ENCODE results near the gene GIGYF2.

GIGYF2 gene

DNA sequence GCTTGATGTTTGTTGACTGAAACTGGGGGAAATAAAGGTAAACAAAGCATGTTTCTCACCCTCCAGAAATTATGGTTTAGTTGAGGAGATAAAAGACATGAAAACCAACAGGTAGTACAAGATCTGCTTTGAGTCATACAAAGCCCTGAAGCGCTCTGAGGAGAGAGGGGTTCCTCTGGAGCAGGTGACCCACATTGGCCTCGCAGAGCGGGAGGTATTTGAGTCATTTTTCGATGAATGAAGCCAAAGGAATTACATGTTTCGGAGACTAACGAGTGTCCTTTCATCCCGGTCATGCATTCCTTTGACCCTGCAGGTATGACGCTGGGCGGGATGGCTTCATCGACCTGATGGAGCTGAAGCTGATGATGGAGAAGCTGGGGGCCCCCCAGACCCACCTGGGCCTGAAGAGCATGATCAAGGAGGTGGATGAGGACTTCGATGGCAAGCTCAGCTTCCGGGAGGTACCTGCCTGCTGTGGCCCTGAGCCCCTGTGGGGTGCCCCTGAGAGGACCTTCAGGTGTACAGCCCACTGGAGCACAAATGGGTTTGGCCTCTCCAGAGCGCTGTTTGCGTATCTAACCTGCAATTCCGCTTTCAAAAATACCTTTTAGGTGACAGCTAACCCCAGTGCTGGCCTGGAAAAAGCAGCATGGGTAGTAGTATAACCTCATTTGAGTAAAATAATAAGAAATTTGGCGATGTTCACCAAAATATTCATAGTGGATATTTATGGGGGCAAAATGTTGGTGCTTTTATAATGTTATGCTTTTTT, 34.5 kb upstream of the GIGYF2 start:
- no peak for ATAC-seq
- TF ChIP-seq BACH2 (CRISPR knock-in tag; IDR thresholded peaks at IDR 0.05; ENCODE audit: borderline replicate concordance) (no peak), ZFP30 (CRISPR knock-in tag; IDR thresholded peaks at IDR 0.05) (no peak), ZNF70 (CRISPR knock-in tag; IDR thresholded peaks at IDR 0.05) (no peak), CSDC2 (CRISPR knock-in tag; IDR thresholded peaks at IDR 0.05) (no peak), SNAI2 (CRISPR knock-in tag; IDR thresholded peaks at IDR 0.05) (no peak)
- TF ChIP-seq, protein P1, sequence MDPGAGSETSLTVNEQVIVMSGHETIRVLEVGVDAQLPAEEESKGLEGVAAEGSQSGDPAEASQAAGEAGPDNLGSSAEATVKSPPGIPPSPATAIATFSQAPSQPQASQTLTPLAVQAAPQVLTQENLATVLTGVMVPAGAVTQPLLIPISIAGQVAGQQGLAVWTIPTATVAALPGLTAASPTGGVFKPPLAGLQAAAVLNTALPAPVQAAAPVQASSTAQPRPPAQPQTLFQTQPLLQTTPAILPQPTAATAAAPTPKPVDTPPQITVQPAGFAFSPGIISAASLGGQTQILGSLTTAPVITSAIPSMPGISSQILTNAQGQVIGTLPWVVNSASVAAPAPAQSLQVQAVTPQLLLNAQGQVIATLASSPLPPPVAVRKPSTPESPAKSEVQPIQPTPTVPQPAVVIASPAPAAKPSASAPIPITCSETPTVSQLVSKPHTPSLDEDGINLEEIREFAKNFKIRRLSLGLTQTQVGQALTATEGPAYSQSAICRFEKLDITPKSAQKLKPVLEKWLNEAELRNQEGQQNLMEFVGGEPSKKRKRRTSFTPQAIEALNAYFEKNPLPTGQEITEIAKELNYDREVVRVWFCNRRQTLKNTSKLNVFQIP (CRISPR knock-in tag; IDR thresholded peaks at IDR 0.05; ENCODE audit: borderline replicate concordance, low read depth) = no peak
- TF ChIP-seq, protein P2, sequence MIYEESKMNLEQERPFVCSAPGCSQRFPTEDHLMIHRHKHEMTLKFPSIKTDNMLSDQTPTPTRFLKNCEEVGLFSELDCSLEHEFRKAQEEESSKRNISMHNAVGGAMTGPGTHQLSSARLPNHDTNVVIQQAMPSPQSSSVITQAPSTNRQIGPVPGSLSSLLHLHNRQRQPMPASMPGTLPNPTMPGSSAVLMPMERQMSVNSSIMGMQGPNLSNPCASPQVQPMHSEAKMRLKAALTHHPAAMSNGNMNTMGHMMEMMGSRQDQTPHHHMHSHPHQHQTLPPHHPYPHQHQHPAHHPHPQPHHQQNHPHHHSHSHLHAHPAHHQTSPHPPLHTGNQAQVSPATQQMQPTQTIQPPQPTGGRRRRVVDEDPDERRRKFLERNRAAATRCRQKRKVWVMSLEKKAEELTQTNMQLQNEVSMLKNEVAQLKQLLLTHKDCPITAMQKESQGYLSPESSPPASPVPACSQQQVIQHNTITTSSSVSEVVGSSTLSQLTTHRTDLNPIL (CRISPR knock-in tag; IDR thresholded peaks at IDR 0.05; ENCODE audit: low read depth) = no peak

DNA sequence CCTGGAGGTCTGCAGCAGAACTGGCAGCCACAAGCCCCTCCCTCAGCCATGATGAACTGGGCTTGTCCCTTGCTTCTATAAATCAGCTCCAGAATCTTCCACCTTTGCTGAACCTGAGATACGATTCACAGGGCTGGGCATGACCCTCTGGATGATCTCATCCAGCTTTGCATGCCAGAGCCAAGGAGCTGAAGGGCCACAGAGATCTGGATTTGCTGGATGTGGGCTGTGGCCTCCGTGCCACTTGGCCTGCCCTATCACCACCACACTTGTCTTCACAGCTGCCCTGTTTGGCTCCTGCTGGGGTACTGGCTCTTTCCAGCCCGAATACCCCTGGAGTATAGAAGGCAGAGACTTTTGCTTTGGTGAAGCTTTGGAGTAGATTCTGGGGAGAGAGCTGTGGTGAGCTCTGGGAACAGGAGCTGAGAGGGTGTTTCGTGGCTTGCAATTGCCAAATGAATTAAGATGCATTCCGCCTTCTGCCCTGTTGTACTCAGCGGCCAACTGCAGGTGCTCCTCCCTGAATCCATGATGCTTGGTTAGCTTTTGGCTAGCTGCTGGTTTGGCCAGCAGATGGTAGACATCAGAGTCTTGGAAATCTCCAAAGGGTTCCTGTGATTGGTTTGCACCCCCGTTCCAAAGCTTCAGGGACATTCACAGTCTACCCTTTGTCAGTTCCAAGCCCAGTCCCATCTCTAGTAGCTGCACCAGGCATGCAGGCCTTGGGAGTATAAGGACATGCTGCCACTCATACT, 30.9 kb upstream of the GIGYF2 start:
- ATAC-seq = no peak
- TF ChIP-seq SNAI2 (CRISPR knock-in tag; IDR thresholded peaks at IDR 0.05) (no peak), BACH2 (CRISPR knock-in tag; IDR thresholded peaks at IDR 0.05; ENCODE audit: borderline replicate concordance) (no peak), ZFP30 (CRISPR knock-in tag; IDR thresholded peaks at IDR 0.05) (no peak), ZNF8 (CRISPR knock-in tag; IDR thresholded peaks at IDR 0.05) (no peak), ZFP3 (CRISPR knock-in tag; IDR thresholded peaks at IDR 0.05) (no peak), ARNTL (CRISPR knock-in tag; IDR thresholded peaks at IDR 0.05; ENCODE audit: borderline replicate concordance, low read depth) (no peak), ESRRG (CRISPR knock-in tag; IDR thresholded peaks at IDR 0.05) (no peak)

DNA sequence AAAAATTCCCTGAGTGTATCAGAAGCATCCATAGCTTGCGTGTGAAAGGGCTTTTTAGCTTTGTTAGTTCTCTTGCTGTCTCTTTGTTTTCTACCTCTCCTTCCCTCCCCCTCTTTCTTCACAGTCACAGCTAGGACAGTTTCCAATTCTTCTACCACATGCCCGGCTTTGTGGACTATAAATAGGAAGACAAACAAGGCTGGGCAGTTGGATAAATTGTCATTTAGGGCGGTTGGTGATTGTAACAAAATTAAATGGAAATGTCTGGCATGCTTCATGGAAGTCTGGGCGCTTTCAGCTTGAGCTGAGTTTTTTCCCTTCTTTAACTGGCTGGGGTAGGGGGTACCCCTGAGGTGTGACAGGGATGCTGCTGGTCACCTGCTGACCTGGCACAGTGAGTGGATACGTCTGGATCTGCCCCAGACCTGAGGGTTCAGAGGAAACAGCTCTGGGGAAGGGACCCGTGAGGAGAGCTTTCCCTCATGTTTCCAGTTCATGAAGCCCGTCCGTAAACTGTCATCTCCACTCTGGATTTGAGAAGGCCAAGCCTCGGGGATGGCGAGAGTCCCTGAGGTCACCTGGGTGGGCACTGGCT, 29.0 kb upstream of the GIGYF2 start:
- TF ChIP-seq ARNTL (CRISPR knock-in tag; IDR thresholded peaks at IDR 0.05; ENCODE audit: borderline replicate concordance, low read depth) (no peak), CSDC2 (CRISPR knock-in tag; IDR thresholded peaks at IDR 0.05) (no peak), PPARA (CRISPR knock-in tag; IDR thresholded peaks at IDR 0.05; ENCODE audit: borderline replicate concordance) (no peak), ZFP30 (CRISPR knock-in tag; IDR thresholded peaks at IDR 0.05) (no peak)
- no peak for ATAC-seq

DNA sequence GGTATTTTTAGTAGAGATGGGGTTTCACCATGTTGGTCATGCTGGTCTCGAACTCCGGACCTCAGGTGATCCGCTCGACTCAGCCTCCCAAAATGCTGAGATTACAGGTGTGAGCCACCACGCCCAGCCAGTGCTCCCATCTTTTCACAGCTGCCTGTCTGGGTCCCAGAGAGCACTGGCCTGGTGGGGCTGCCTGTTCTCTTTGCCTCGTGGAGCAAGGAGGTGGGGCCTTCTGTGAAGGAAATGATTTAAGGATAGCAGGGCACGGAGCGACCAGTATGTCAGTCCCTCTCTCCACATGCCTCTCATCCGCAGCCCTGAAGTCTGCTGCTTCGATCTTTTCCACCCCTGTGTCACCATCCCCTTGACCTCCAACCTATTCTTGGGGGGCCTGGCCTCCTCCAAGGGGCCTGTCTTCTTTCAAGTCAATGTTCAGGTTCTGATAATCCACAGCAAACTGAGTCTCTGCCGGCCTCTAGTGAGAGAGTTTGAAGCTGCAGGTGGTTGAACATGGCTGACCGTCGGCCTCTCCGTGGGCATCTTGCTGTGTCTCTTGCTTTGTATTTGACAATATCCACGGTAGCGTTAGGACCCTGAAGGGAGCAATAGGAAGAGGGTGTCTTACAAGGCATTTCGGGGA, 28.2 kb upstream of the GIGYF2 start:
- peak; percentile 65; the same call in 2 of the 3 replicates for ATAC-seq
- TF ChIP-seq, protein P1 (CRISPR knock-in tag; IDR thresholded peaks at IDR 0.05; ENCODE audit: borderline replicate concordance, low read depth) = no peak
- TF ChIP-seq ESRRG (CRISPR knock-in tag; IDR thresholded peaks at IDR 0.05) = no peak
- TF ChIP-seq BACH2 (CRISPR knock-in tag; IDR thresholded peaks at IDR 0.05; ENCODE audit: borderline replicate concordance) = no peak
- TF ChIP-seq, protein P3, sequence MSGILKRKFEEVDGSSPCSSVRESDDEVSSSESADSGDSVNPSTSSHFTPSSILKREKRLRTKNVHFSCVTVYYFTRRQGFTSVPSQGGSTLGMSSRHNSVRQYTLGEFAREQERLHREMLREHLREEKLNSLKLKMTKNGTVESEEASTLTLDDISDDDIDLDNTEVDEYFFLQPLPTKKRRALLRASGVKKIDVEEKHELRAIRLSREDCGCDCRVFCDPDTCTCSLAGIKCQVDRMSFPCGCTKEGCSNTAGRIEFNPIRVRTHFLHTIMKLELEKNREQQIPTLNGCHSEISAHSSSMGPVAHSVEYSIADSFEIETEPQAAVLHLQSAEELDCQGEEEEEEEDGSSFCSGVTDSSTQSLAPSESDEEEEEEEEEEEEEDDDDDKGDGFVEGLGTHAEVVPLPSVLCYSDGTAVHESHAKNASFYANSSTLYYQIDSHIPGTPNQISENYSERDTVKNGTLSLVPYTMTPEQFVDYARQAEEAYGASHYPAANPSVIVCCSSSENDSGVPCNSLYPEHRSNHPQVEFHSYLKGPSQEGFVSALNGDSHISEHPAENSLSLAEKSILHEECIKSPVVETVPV (CRISPR knock-in tag; IDR thresholded peaks at IDR 0.05) = no peak

DNA sequence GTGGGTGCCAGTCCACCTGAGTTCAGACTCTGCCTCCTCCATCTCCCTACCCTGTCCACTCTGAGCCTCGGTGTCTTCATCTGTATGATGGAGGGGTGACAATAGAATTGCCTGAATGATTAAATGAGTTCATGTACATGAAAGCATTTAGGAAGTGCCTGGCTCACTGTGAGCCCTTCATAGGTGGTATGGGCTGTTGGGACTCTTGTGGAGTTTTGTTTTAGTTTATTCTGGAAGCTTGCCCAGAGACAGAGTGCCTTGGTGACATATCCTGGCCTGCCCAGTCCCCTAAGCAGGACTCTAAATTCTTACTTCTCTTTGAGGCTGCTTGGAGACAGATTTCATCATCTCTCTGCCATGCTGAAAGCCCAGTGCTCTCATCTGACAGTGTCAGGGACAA, 24.5 kb upstream of the GIGYF2 start:
- no peak for TF ChIP-seq OSR1 (CRISPR knock-in tag; IDR thresholded peaks at IDR 0.05)
- no peak for TF ChIP-seq SNAI2 (CRISPR knock-in tag; IDR thresholded peaks at IDR 0.05)
- TF ChIP-seq GLIS3 (CRISPR knock-in tag; IDR thresholded peaks at IDR 0.05) = no peak
- TF ChIP-seq, protein P1 (CRISPR knock-in tag; IDR thresholded peaks at IDR 0.05; ENCODE audit: borderline replicate concordance, low read depth) = no peak
- TF ChIP-seq ISL1 (CRISPR knock-in tag; IDR thresholded peaks at IDR 0.05) = no peak
- TF ChIP-seq, protein P2 (CRISPR knock-in tag; IDR thresholded peaks at IDR 0.05; ENCODE audit: low read depth) = no peak
- no peak for TF ChIP-seq ZNF70 (CRISPR knock-in tag; IDR thresholded peaks at IDR 0.05)
- no peak for TF ChIP-seq ARNTL (CRISPR knock-in tag; IDR thresholded peaks at IDR 0.05; ENCODE audit: borderline replicate concordance, low read depth)
- TF ChIP-seq ZC3H10 (CRISPR knock-in tag; IDR thresholded peaks at IDR 0.05) = no peak
- TF ChIP-seq, protein P3 (CRISPR knock-in tag; IDR thresholded peaks at IDR 0.05) = no peak
- no peak for TF ChIP-seq ZNF565 (CRISPR knock-in tag; conservative IDR thresholded peaks at IDR 0.05; ENCODE audit: low read depth)
- no peak for ATAC-seq

All from SK-N-SH treated with all-trans-retinoic acid at 6 μM for 48 hours (cell line).